ENCODE data around the gene TNIK.

The TNIK gene

GRCh38 chr3:171283848-171284222 is 176.4 kb downstream of the TNIK start:
- H3K9me3 ChIP-seq (ENCODE audit: severe bottlenecking) = no peaks in the 10 kb centered on the region
- no peak for TF ChIP-seq CTCF (IDR thresholded peaks at IDR 0.05; ENCODE audit: poor library complexity, severe bottlenecking)

GRCh38 chr3:171283183-171283847 is 176.9 kb downstream of the TNIK start:
- Histone ChIP-seq H3K27ac (ENCODE audit: poor library complexity, severe bottlenecking) (peak overlapping the region; percentile 88), H3K4me1 (ENCODE audit: insufficient read depth, poor library complexity, severe bottlenecking) (peaks cover 39% of the 10 kb centered on the region)

More at GRCh38 chr3:171283848-171284222, 176.4 kb downstream of the TNIK start:
- Histone ChIP-seq H3K4me1 (ENCODE audit: insufficient read depth, poor library complexity, severe bottlenecking) (peaks cover 39% of the 10 kb centered on the region), H3K27me3 (ENCODE audit: insufficient read depth, poor library complexity, severe bottlenecking) (no peaks in the 10 kb centered on the region), H3K36me3 (ENCODE audit: low read depth) (no peaks in the 10 kb centered on the region), H3K4me3 (ENCODE audit: severe bottlenecking) (no peak overlapping the region), H3K27ac (ENCODE audit: poor library complexity, severe bottlenecking) (peak overlapping the region; percentile 88)
- ATAC-seq (ENCODE audit: low read depth) (no peak), DNase-seq (ENCODE audit: low spot score) (no peak)

GRCh38 chr3:171282041-171282440 is 178.2 kb downstream of the TNIK start:
- Histone ChIP-seq H3K36me3 (ENCODE audit: low read depth) (no peaks in the 10 kb centered on the region), H3K4me3 (ENCODE audit: severe bottlenecking) (no peak overlapping the region), H3K27ac (ENCODE audit: poor library complexity, severe bottlenecking) (no peak overlapping the region), H3K27me3 (ENCODE audit: insufficient read depth, poor library complexity, severe bottlenecking) (no peaks in the 10 kb centered on the region), H3K9me3 (ENCODE audit: severe bottlenecking) (no peaks in the 10 kb centered on the region), H3K4me1 (ENCODE audit: insufficient read depth, poor library complexity, severe bottlenecking) (peaks cover 34% of the 10 kb centered on the region)
- no peak for ATAC-seq (ENCODE audit: low read depth)
- no peak for TF ChIP-seq CTCF (IDR thresholded peaks at IDR 0.05; ENCODE audit: poor library complexity, severe bottlenecking)
- DNase-seq (ENCODE audit: low spot score) = no peak

More at GRCh38 chr3:171283183-171283847, 176.9 kb downstream of the TNIK start:
- DNase-seq (ENCODE audit: low spot score) (no peak), ATAC-seq (ENCODE audit: low read depth) (no peak)
- H3K36me3 ChIP-seq (ENCODE audit: low read depth) = no peaks in the 10 kb centered on the region
- H3K9me3 ChIP-seq (ENCODE audit: severe bottlenecking) = no peaks in the 10 kb centered on the region
- no peak for TF ChIP-seq CTCF (IDR thresholded peaks at IDR 0.05; ENCODE audit: poor library complexity, severe bottlenecking)
- no peak overlapping the region for H3K4me3 ChIP-seq (ENCODE audit: severe bottlenecking)
- no peaks in the 10 kb centered on the region for H3K27me3 ChIP-seq (ENCODE audit: insufficient read depth, poor library complexity, severe bottlenecking)

- Histone ChIP-seq H3K36me3 (ENCODE audit: low read depth) (no peaks in the 10 kb centered on the region), H3K4me3 (ENCODE audit: severe bottlenecking) (no peak overlapping the region), H3K27ac (ENCODE audit: poor library complexity, severe bottlenecking) (no peak overlapping the region), H3K27me3 (ENCODE audit: insufficient read depth, poor library complexity, severe bottlenecking) (no peaks in the 10 kb centered on the region), H3K9me3 (ENCODE audit: severe bottlenecking) (no peaks in the 10 kb centered on the region), H3K4me1 (ENCODE audit: insufficient read depth, poor library complexity, severe bottlenecking) (peaks cover 28% of the 10 kb centered on the region)
- TF ChIP-seq CTCF (IDR thresholded peaks at IDR 0.05; ENCODE audit: poor library complexity, severe bottlenecking) = no peak
- ATAC-seq (ENCODE audit: low read depth) (no peak), DNase-seq (ENCODE audit: low spot score) (no peak)
Measured at GRCh38 chr3:171281256-171281992, 178.8 kb downstream of the TNIK start.

GRCh38 chr3:171279972-171280371 is 180.2 kb downstream of the TNIK start:
- no peaks in the 10 kb centered on the region for H3K27me3 ChIP-seq (ENCODE audit: insufficient read depth, poor library complexity, severe bottlenecking)
- H3K4me1 ChIP-seq (ENCODE audit: insufficient read depth, poor library complexity, severe bottlenecking) = peaks cover 13% of the 10 kb centered on the region
- no peak overlapping the region for H3K27ac ChIP-seq (ENCODE audit: poor library complexity, severe bottlenecking)
- DNase-seq (ENCODE audit: low spot score) = no peak
- no peaks in the 10 kb centered on the region for H3K9me3 ChIP-seq (ENCODE audit: severe bottlenecking)
- no peak for TF ChIP-seq CTCF (IDR thresholded peaks at IDR 0.05; ENCODE audit: poor library complexity, severe bottlenecking)
- H3K36me3 ChIP-seq (ENCODE audit: low read depth) = no peaks in the 10 kb centered on the region
- no peak for ATAC-seq (ENCODE audit: low read depth)
- H3K4me3 ChIP-seq (ENCODE audit: severe bottlenecking) = no peak overlapping the region

All from RWPE2 (cell line).